T-helper 2 cell treated with Interferon-gamma antibody and Interleukin-4, amounts not matched to agents 5 μg/mL and 100 μg/mL, for 36 hours (primary cell): ENCODE data around the gene HCK.

Source experiments
- DNase-seq: peaks from one replicate; pipeline ENCODE4 v3.0.0; 2021; ENCODE audit warnings: low spot score
- H3K27ac Mint-ChIP-seq: one replicate; pipeline ENCODE4 v1.8.0; 2021; ENCODE audit warnings: mild to moderate bottlenecking, mixed read lengths
- H3K27me3 Mint-ChIP-seq: one replicate; pipeline ENCODE4 v1.8.0; 2021; ENCODE audit warnings: low read depth, mixed read lengths
- H3K36me3 Mint-ChIP-seq: one replicate; pipeline ENCODE4 v1.8.0; 2021; ENCODE audit warnings: low read depth, mixed read lengths
- H3K4me1 Mint-ChIP-seq: one replicate; pipeline ENCODE4 v1.8.0; 2021; ENCODE audit warnings: low read depth, mixed read lengths
- H3K4me3 Mint-ChIP-seq: one replicate; pipeline ENCODE4 v1.8.0; 2022; ENCODE audit warnings: mild to moderate bottlenecking, moderate library complexity, mixed read lengths
- H3K9me3 Mint-ChIP-seq: one replicate; pipeline ENCODE4 v1.8.0; 2021; ENCODE audit warnings: mixed read lengths

The HCK gene

GRCh38 chr20:32059189-32059588, 7.1 kb downstream of the HCK start:
- Mint-ChIP-seq H3K27me3 (peaks cover 27% of the 10 kb centered on the region), H3K4me1 (peaks cover 6% of the 10 kb centered on the region), H3K27ac (no peak overlapping the region), H3K9me3 (no peaks in the 10 kb centered on the region), H3K4me3 (no peak overlapping the region), H3K36me3 (no peaks in the 10 kb centered on the region)
- no peak for DNase-seq

- peaks cover 6% of the 10 kb centered on the region for H3K4me1 Mint-ChIP-seq
- H3K36me3 Mint-ChIP-seq = no peaks in the 10 kb centered on the region
- H3K27me3 Mint-ChIP-seq = peaks cover 21% of the 10 kb centered on the region
- H3K4me3 Mint-ChIP-seq = no peak overlapping the region
- peak; percentile 10 for DNase-seq
- no peak overlapping the region for H3K27ac Mint-ChIP-seq
- H3K9me3 Mint-ChIP-seq = no peaks in the 10 kb centered on the region
Observed at GRCh38 chr20:32062776-32063170, 10.7 kb downstream of the HCK start.

GRCh38 chr20:32063695-32064094, 11.7 kb downstream of the HCK start:
- no peak for DNase-seq
- no peak overlapping the region for H3K4me3 Mint-ChIP-seq
- no peak overlapping the region for H3K27ac Mint-ChIP-seq
- no peaks in the 10 kb centered on the region for H3K36me3 Mint-ChIP-seq
- no peaks in the 10 kb centered on the region for H3K9me3 Mint-ChIP-seq
- H3K27me3 Mint-ChIP-seq = peaks cover 20% of the 10 kb centered on the region
- H3K4me1 Mint-ChIP-seq = peaks cover 6% of the 10 kb centered on the region

GRCh38 chr20:32064667-32065066, 12.6 kb downstream of the HCK start:
- no peak overlapping the region for H3K27ac Mint-ChIP-seq
- H3K4me3 Mint-ChIP-seq = no peak overlapping the region
- DNase-seq = no peak
- H3K4me1 Mint-ChIP-seq = peaks cover 11% of the 10 kb centered on the region
- H3K36me3 Mint-ChIP-seq = no peaks in the 10 kb centered on the region
- H3K9me3 Mint-ChIP-seq = no peaks in the 10 kb centered on the region
- peaks cover 15% of the 10 kb centered on the region for H3K27me3 Mint-ChIP-seq

GRCh38 chr20:32067234-32067821, 15.3 kb downstream of the HCK start:
- H3K27ac Mint-ChIP-seq = no peak overlapping the region
- no peaks in the 10 kb centered on the region for H3K36me3 Mint-ChIP-seq
- no peak for DNase-seq
- no peak overlapping the region for H3K4me3 Mint-ChIP-seq
- peaks cover 2% of the 10 kb centered on the region for H3K27me3 Mint-ChIP-seq
- no peaks in the 10 kb centered on the region for H3K9me3 Mint-ChIP-seq
- peaks cover 17% of the 10 kb centered on the region for H3K4me1 Mint-ChIP-seq

GRCh38 chr20:32068174-32068573, 16.1 kb downstream of the HCK start:
- peaks cover 2% of the 10 kb centered on the region for H3K27me3 Mint-ChIP-seq

GRCh38 chr20:32069711-32070110, 17.7 kb downstream of the HCK start:
- no peaks in the 10 kb centered on the region for H3K9me3 Mint-ChIP-seq
- no peak overlapping the region for H3K27ac Mint-ChIP-seq
- no peak overlapping the region for H3K4me3 Mint-ChIP-seq
- no peak for DNase-seq
- H3K36me3 Mint-ChIP-seq = no peaks in the 10 kb centered on the region
- peaks cover 2% of the 10 kb centered on the region for H3K27me3 Mint-ChIP-seq
- H3K4me1 Mint-ChIP-seq = peaks cover 13% of the 10 kb centered on the region

More at GRCh38 chr20:32068174-32068573, 16.1 kb downstream of the HCK start:
- Mint-ChIP-seq H3K36me3 (no peaks in the 10 kb centered on the region), H3K4me3 (no peak overlapping the region), H3K4me1 (peaks cover 13% of the 10 kb centered on the region), H3K9me3 (no peaks in the 10 kb centered on the region), H3K27ac (no peak overlapping the region)
- DNase-seq = no peak

GRCh38 chr20:32070282-32070681, 18.2 kb downstream of the HCK start:
- Mint-ChIP-seq H3K36me3 (no peaks in the 10 kb centered on the region), H3K4me1 (peaks cover 13% of the 10 kb centered on the region), H3K4me3 (no peak overlapping the region), H3K9me3 (no peaks in the 10 kb centered on the region), H3K27me3 (peaks cover 2% of the 10 kb centered on the region), H3K27ac (no peak overlapping the region)
- DNase-seq = no peak

- Mint-ChIP-seq H3K36me3 (no peaks in the 10 kb centered on the region), H3K27me3 (peaks cover 2% of the 10 kb centered on the region), H3K9me3 (no peaks in the 10 kb centered on the region), H3K4me3 (no peak overlapping the region), H3K27ac (peak overlapping the region; percentile 10), H3K4me1 (peaks cover 13% of the 10 kb centered on the region)
- DNase-seq = no peak
Observed at GRCh38 chr20:32070690-32071213, 18.7 kb downstream of the HCK start.

GRCh38 chr20:32071395-32072167, 19.5 kb downstream of the HCK start:
- H3K9me3 Mint-ChIP-seq = no peaks in the 10 kb centered on the region
- H3K4me3 Mint-ChIP-seq = no peak overlapping the region
- H3K36me3 Mint-ChIP-seq = no peaks in the 10 kb centered on the region
- peaks cover 13% of the 10 kb centered on the region for H3K4me1 Mint-ChIP-seq
- H3K27ac Mint-ChIP-seq = no peak overlapping the region
- H3K27me3 Mint-ChIP-seq = peaks cover 2% of the 10 kb centered on the region
- no peak for DNase-seq

GRCh38 chr20:32072168-32072750, 20.2 kb downstream of the HCK start:
- Mint-ChIP-seq H3K27ac (no peak overlapping the region), H3K9me3 (no peaks in the 10 kb centered on the region), H3K4me1 (peaks cover 13% of the 10 kb centered on the region), H3K4me3 (no peak overlapping the region), H3K36me3 (no peaks in the 10 kb centered on the region), H3K27me3 (peaks cover 2% of the 10 kb centered on the region)
- DNase-seq = no peak

- Mint-ChIP-seq H3K9me3 (no peaks in the 10 kb centered on the region), H3K36me3 (no peaks in the 10 kb centered on the region), H3K27ac (no peak overlapping the region), H3K27me3 (no peaks in the 10 kb centered on the region), H3K4me3 (no peak overlapping the region), H3K4me1 (peaks cover 1% of the 10 kb centered on the region)
- no peak for DNase-seq
Observed at GRCh38 chr20:32075534-32075933, 23.5 kb downstream of the HCK start.

- H3K36me3 Mint-ChIP-seq = no peaks in the 10 kb centered on the region
- no peaks in the 10 kb centered on the region for H3K4me1 Mint-ChIP-seq
- no peaks in the 10 kb centered on the region for H3K9me3 Mint-ChIP-seq
- DNase-seq = no peak
- no peak overlapping the region for H3K4me3 Mint-ChIP-seq
- no peaks in the 10 kb centered on the region for H3K27me3 Mint-ChIP-seq
- H3K27ac Mint-ChIP-seq = no peak overlapping the region
Observed at GRCh38 chr20:32077190-32077589, 25.1 kb downstream of the HCK start.

- Mint-ChIP-seq H3K36me3 (no peaks in the 10 kb centered on the region), H3K4me3 (no peak overlapping the region), H3K4me1 (no peaks in the 10 kb centered on the region), H3K27ac (no peak overlapping the region), H3K9me3 (no peaks in the 10 kb centered on the region), H3K27me3 (no peaks in the 10 kb centered on the region)
- DNase-seq = no peak
Observed at GRCh38 chr20:32078322-32078721, 26.3 kb downstream of the HCK start.
